LNCAP (cell line): ENCODE data around the gene GRM3.

Experiments
- CTCF ChIP-seq: fragments of 450-650 bp; IDR thresholded peaks from 2 replicates; pipeline ENCODE4 v1.5.1; 2017; ENCODE audit warnings: mild to moderate bottlenecking

The GRM3 gene

GRCh38 chr7:86643561-86644281, at the start of gene GRM3:
GRM3 (plus strand) TSS chr7:86643909; CDS start chr7:86765146, 121,237 bp downstream.
- no peak for TF ChIP-seq CTCF

DNA sequence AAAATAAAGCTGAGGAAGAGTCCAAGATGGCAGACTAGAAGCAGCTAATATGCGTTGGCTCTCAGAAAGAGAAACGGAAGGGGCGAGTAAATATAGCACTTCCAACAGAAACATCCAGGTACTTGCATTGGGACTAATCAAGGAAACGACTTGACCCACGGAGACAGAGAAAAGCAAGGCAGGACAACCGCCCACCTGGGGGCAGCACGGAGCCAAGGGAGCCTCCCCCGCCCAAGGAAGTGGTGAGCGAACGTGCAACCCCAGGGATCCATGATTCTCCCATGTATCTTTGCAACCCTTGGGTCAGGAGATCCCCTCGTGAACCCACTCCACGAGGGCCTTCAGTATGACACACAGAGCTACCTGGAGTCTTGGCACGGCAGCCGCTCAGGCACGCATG, 45.4 kb upstream of the GRM3 start:
- peak; percentile 71 for TF ChIP-seq CTCF

GRCh38 chr7:86598721-86599120, 45.0 kb upstream of the GRM3 start:
- TF ChIP-seq CTCF: no peak

DNA sequence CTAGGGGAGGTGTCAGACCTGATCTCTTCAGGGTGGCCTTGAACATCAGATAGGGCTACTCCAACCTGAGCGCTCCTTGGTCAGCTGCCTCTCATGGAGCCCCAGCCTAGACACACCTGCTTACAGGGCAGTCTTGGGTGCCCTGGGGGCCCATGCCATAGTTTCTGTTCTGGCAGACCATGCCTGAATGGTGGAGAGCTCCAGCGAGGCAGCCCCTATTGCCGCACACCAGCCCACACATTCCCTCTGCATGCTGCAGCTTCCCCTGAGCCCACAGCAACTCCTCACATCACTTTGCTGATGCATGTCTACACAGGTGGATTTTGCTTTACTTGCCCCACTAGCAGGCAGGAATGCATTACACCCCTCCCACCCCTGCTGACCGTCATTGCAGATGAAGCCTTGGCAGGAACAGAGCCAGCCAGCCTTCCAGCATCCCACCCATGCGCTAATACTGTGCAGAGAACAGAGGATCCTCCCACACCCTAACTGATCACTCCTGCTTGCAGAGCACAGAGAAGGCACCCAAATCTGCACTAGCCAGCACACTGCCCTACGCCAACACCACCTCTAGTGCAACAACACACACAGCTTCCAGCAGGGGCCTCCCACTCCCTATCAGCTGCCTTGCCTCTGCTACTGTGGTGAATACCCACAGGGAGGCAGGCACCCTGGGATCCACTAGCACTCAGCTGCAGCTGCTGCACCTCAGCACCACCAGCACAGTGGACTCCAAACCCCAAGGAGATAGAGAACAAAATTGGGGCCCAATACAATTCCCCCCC, 43.0 kb upstream of the GRM3 start:
- no peak for TF ChIP-seq CTCF

GRCh38 chr7:86615711-86616110, 28.0 kb upstream of the GRM3 start:
- TF ChIP-seq CTCF: peak; percentile 43; the same call in 1 of the 2 replicates

DNA sequence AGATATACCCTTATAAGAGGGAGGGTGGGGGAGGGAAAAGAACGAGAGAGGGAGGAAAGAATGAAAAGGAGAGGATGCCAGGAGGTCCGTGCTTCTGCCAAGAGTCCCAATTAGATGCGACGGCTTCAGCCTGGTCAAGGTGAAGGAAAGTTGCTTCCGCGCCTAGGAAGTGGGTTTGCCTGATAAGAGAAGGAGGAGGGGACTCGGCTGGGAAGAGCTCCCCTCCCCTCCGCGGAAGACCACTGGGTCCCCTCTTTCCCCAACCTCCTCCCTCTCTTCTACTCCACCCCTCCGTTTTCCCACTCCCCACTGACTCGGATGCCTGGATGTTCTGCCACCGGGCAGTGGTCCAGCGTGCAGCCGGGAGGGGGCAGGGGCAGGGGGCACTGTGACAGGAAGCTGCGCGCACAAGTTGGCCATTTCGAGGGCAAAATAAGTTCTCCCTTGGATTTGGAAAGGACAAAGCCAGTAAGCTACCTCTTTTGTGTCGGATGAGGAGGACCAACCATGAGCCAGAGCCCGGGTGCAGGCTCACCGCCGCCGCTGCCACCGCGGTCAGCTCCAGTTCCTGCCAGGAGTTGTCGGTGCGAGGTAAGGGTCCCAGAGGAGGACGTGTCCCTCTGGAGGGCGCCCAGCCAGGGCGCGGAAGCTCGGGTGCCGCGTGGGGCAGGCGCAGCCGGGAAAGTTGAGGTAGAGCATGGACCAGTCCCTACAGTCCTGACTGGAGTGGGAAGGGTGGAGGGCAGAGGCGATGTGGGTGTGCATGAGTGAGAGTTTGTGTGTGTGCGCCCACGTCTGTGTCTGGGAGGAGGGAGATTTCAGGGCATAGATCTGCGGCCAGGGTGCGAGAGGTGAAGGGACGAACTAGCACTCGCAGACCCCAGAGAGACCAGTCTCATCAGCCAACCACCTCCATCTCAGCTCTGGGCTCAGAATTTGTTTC, 844 bp downstream of the GRM3 start:
- TF ChIP-seq CTCF: no peak

GRCh38 chr7:86645225-86645608, 1.5 kb downstream of the GRM3 start:
- no peak for TF ChIP-seq CTCF
